ENCODE data around the gene SORCS2. TPM values are rescaled to one million over a fixed set of nuclear protein-coding genes. Genes with fewer than 3 reads are reported as not detected.

SORCS2 gene
- total RNA-seq, 1 donor from 2014 or later: not detected

- ChIA-PET CTCF (no interaction called here), POLR2A (no interaction called here)
- no peak overlapping the region for H3K4me3 Mint-ChIP-seq
- no peaks in the 10 kb centered on the region for H3K27me3 Mint-ChIP-seq
- no peak for ATAC-seq (ENCODE audit: low read depth)
- H3K4me1 Mint-ChIP-seq: no peaks in the 10 kb centered on the region
- H3K36me3 Mint-ChIP-seq (ENCODE audit: low read depth): no peaks in the 10 kb centered on the region
- no peak for DNase-seq
- no peak overlapping the region for H3K27ac Mint-ChIP-seq
- no peak for TF ChIP-seq CTCF (IDR thresholded peaks at IDR 0.05)
- intact Hi-C loops (cut with micrococcal nuclease): no loop called here
- peaks cover 5% of the 10 kb centered on the region for H3K9me3 Mint-ChIP-seq
Measured at GRCh38 chr4:7397206-7398103, 205.1 kb downstream of the SORCS2 start.

- Mint-ChIP-seq H3K9me3 (peaks cover 5% of the 10 kb centered on the region), H3K4me3 (no peak overlapping the region), H3K27ac (no peak overlapping the region), H3K27me3 (no peaks in the 10 kb centered on the region), H3K36me3 (ENCODE audit: low read depth) (no peaks in the 10 kb centered on the region), H3K4me1 (no peaks in the 10 kb centered on the region)
- ChIA-PET POLR2A (no interaction called here), CTCF (no interaction called here)
- no peak for TF ChIP-seq CTCF (IDR thresholded peaks at IDR 0.05)
- no peak for ATAC-seq (ENCODE audit: low read depth)
- intact Hi-C loops (cut with micrococcal nuclease): no loop called here
- DNase-seq: no peak
Measured at GRCh38 chr4:7398104-7398423, 205.7 kb downstream of the SORCS2 start.

- ChIA-PET POLR2A (no interaction called here), CTCF (no interaction called here)
- peaks cover 5% of the 10 kb centered on the region for H3K9me3 Mint-ChIP-seq
- ATAC-seq (ENCODE audit: low read depth) (no peak), DNase-seq (no peak)
- no peaks in the 10 kb centered on the region for H3K36me3 Mint-ChIP-seq (ENCODE audit: low read depth)
- no peaks in the 10 kb centered on the region for H3K4me1 Mint-ChIP-seq
- TF ChIP-seq CTCF (IDR thresholded peaks at IDR 0.05): no peak
- H3K27ac Mint-ChIP-seq: no peak overlapping the region
- H3K27me3 Mint-ChIP-seq: no peaks in the 10 kb centered on the region
- no peak overlapping the region for H3K4me3 Mint-ChIP-seq
- intact Hi-C loops (cut with micrococcal nuclease): no loop called here
Measured at GRCh38 chr4:7398788-7399439, 206.6 kb downstream of the SORCS2 start.

- Mint-ChIP-seq H3K9me3 (peaks cover 7% of the 10 kb centered on the region), H3K27me3 (no peaks in the 10 kb centered on the region), H3K4me3 (no peak overlapping the region), H3K36me3 (ENCODE audit: low read depth) (no peaks in the 10 kb centered on the region), H3K4me1 (no peaks in the 10 kb centered on the region), H3K27ac (no peak overlapping the region)
- DNase-seq (no peak), ATAC-seq (ENCODE audit: low read depth) (no peak)
- TF ChIP-seq CTCF (IDR thresholded peaks at IDR 0.05): no peak
- CTCF ChIA-PET: no interaction called here
- POLR2A ChIA-PET: no interaction called here
- intact Hi-C loops (cut with micrococcal nuclease): no loop called here
Measured at GRCh38 chr4:7399440-7400234, 207.3 kb downstream of the SORCS2 start.

Measured in activated B cell treated with CpG ODN at 0.5 μM for 24 hours (primary cell).